Prostate gland (tissue), 2 donors: Measurements from ENCODE around the gene EXTL2. TPM values are rescaled to one million over a fixed set of nuclear protein-coding genes. Genes with fewer than 3 reads are reported as not detected.

ENCODE experiments used
- DNase-seq: peaks from one replicate; pipeline ENCODE4 v3.0.0-alpha.2; 2019; ENCODE audit warnings: low spot score
- H3K27ac ChIP-seq, 2 donors: fragments of 200-600 bp; sonication (generic); 2 replicates each; pipeline ENCODE4 v1.5.1; 2017 to 2019
- H3K27me3 ChIP-seq: fragments of 200-600 bp; sonication (generic); replicated peaks from 2 replicates; pipeline ENCODE4 v1.5.1; 2019; ENCODE audit not compliant: insufficient read depth
- H3K36me3 ChIP-seq, 2 donors: fragments of 200-600 bp; sonication (generic); 1 replicate in 1 of 2; 2 replicates in 1 of 2; pipeline versions ENCODE4 v1.5.1 to v1.8.1; 2017 to 2019
- H3K4me1 ChIP-seq: fragments of 200-600 bp; sonication (generic); replicated peaks from 2 replicates; pipeline ENCODE4 v1.5.1; 2019
- H3K4me3 ChIP-seq, 2 donors: fragments of 200-600 bp; sonication (generic); 2 replicates each; pipeline ENCODE4 v1.5.1; 2017 to 2019
- H3K9me3 ChIP-seq: fragments of 200-600 bp; sonication (generic); 2 replicates; pipeline ENCODE4 v1.5.1; 2017
- CTCF ChIP-seq, 4 experiments: fragments of 200-600 bp in 2 of 4; fragments of 450-650 bp in 2 of 4; sonication (generic) in 2 of 4; IDR thresholded peaks; 1 replicate in 3 of 4; 2 replicates in 1 of 4; pipeline ENCODE4 v1.5.1; 2016 to 2019; ENCODE audit warnings: antibody characterized with exemption in 4 of 4, mild to moderate bottlenecking in 2 of 4, moderate library complexity in 2 of 4
- POLR2A ChIP-seq: fragments of 450-650 bp; IDR thresholded peaks from one replicate; pipeline ENCODE4 v1.6.1; 2016; ENCODE audit warnings: antibody characterized with exemption, mild to moderate bottlenecking
- POLR2AphosphoS5 ChIP-seq: sonication (generic); formaldehyde crosslinking; IDR thresholded peaks from one replicate; pipeline ENCODE4 v1.6.1; 2017; ENCODE audit warnings: antibody characterized with exemption
- WGBS: methylation state at CpG from one replicate; pipeline ENCODE4 v1.1.5; 2018; 5-methylcytosine and 5-hydroxymethylcytosine counted together
- intact Hi-C: fragments of 100-400 bp; cut with DNase I; formaldehyde crosslinking; loops from one replicate; pipeline ENCODE4 v1.14.2; 2022
- total RNA-seq, 2 donors: library from RNA; depleted of rRNA; stranded (reverse); fragments of >200 nt; gene quantifications; one replicate each; pipeline ENCODE4 v1.1.0, GENCODE V29; 2016

Gene EXTL2
- total RNA-seq, 2 donors from 2014 or later = 11.8 to 17.5 TPM

GRCh38 chr1:100927276-100927675 is 32.6 kb upstream of the EXTL2 start:
- TF ChIP-seq POLR2AphosphoS5 (peak; percentile 68), CTCF (IDR thresholded peaks at IDR 0.05) (no peak), POLR2A (no peak)
- H3K4me3 ChIP-seq = no peak overlapping the region
- peaks cover 8% of the 10 kb centered on the region for H3K4me1 ChIP-seq
- H3K27ac ChIP-seq = peak overlapping the region; percentile 1 to 46
- no peaks in the 10 kb centered on the region for H3K27me3 ChIP-seq
- no peak for DNase-seq
- intact Hi-C loops = no loop called here
- H3K36me3 ChIP-seq = no peaks in the 10 kb centered on the region
- no peaks in the 10 kb centered on the region for H3K9me3 ChIP-seq
- 36% methylated on average over 2 of the region's 2 CpGs for WGBS

GRCh38 chr1:100926240-100926639 is 31.6 kb upstream of the EXTL2 start:
- Histone ChIP-seq H3K4me1 (peaks cover 8% of the 10 kb centered on the region), H3K27me3 (no peaks in the 10 kb centered on the region), H3K27ac (no peak overlapping the region), H3K36me3 (no peaks in the 10 kb centered on the region), H3K9me3 (no peaks in the 10 kb centered on the region), H3K4me3 (no peak overlapping the region)
- WGBS = 90% methylated on average over 2 of the region's 2 CpGs
- TF ChIP-seq POLR2A (no peak), CTCF (IDR thresholded peaks at IDR 0.05) (no peak), POLR2AphosphoS5 (no peak)
- no peak for DNase-seq
- intact Hi-C loops = no loop called here

- 57% methylated on average over 2 of the region's 2 CpGs for WGBS
- Histone ChIP-seq H3K36me3 (no peaks in the 10 kb centered on the region), H3K27me3 (no peaks in the 10 kb centered on the region), H3K9me3 (no peaks in the 10 kb centered on the region), H3K4me1 (peaks cover 8% of the 10 kb centered on the region), H3K4me3 (no peak overlapping the region), H3K27ac (no peak overlapping the region)
- TF ChIP-seq POLR2A (no peak), CTCF (IDR thresholded peaks at IDR 0.05) (no peak), POLR2AphosphoS5 (no peak)
- DNase-seq = no peak
- intact Hi-C loops = no loop called here
These were observed 30.3 kb upstream of the EXTL2 start for GRCh38 chr1:100924991-100925390.

- no peak overlapping the region for H3K4me3 ChIP-seq
- intact Hi-C loops = no loop called here
- H3K4me1 ChIP-seq = peaks cover 8% of the 10 kb centered on the region
- H3K27me3 ChIP-seq = no peaks in the 10 kb centered on the region
- H3K9me3 ChIP-seq = no peaks in the 10 kb centered on the region
- TF ChIP-seq CTCF (IDR thresholded peaks at IDR 0.05) (no peak), POLR2AphosphoS5 (no peak), POLR2A (no peak)
- H3K36me3 ChIP-seq = no peaks in the 10 kb centered on the region
- no peak overlapping the region for H3K27ac ChIP-seq
- no peak for DNase-seq
These were observed 29.6 kb upstream of the EXTL2 start for GRCh38 chr1:100924212-100924611.

- Histone ChIP-seq H3K4me3 (no peak overlapping the region), H3K4me1 (no peaks in the 10 kb centered on the region), H3K27me3 (no peaks in the 10 kb centered on the region), H3K27ac (no peak overlapping the region), H3K9me3 (no peaks in the 10 kb centered on the region), H3K36me3 (no peaks in the 10 kb centered on the region)
- TF ChIP-seq POLR2A (no peak), POLR2AphosphoS5 (no peak), CTCF (IDR thresholded peaks at IDR 0.05) (peak; percentile 30 to 81 (median 74))
- 40% methylated on average over 3 of the region's 3 CpGs for WGBS
- DNase-seq = peak; percentile 18
- intact Hi-C loops = loop anchor here (2.0 kb wide), 2 partner anchors 318 to 368 kb away; no protein-coding TSS in a partner anchor
These were observed 26.6 kb upstream of the EXTL2 start for GRCh38 chr1:100921110-100921706.
